ENCODE results near the gene TLL1.

DNA sequence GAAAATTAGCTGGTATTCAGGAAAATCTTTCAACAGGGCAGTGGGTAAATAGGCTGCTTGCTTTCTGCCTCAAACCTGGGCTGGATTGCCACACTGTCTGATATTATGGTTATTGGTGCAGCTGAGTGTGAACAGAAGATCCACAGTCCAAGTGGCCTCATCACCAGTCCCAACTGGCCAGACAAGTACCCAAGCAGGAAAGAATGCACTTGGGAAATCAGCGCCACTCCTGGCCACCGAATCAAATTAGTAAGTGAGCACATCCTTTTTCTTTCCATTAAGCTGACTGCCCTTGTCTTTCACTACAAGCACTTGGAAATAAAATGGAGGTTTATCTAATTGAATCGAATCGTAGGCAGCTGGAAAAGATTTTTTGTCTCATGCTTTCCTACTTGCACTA is 204.7 kb downstream of the TLL1 start:
- TF ChIP-seq POLR2AphosphoS5 (IDR thresholded peaks at IDR 0.05; ENCODE audit: borderline replicate concordance, low read depth, low read length): no peak
- no peak for TF ChIP-seq EZH2 (IDR thresholded peaks at IDR 0.05)
